ENCODE data around the gene PRPF4. TPM values are rescaled to one million over a fixed set of nuclear protein-coding genes. Genes with fewer than 3 reads are reported as not detected.

PRPF4 gene
- total RNA-seq, 1 donor from 2014 or later = 46.3 TPM

DNA sequence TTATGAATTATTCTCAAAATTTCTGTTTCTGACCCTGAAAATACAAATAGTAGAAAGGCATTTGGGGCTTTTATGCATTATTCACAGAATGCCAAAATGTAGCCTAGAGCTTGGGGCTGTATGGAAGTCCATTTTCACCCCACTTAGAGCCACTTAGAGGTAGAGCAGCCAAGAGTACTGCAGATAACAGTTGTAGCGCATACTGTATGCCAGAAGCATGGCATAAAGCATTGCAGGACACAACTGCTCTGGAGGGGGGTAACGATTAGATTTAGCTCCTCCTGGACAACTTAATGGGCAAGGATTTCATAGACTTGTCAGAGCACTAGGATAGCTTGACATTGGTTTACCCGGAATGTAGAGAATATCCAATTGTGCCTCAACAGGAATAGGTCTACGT lies 38.4 kb upstream of the PRPF4 start:
- no peak overlapping the region for H3K27ac Mint-ChIP-seq (ENCODE audit: unreplicated experiment)
- TF ChIP-seq, protein P1, sequence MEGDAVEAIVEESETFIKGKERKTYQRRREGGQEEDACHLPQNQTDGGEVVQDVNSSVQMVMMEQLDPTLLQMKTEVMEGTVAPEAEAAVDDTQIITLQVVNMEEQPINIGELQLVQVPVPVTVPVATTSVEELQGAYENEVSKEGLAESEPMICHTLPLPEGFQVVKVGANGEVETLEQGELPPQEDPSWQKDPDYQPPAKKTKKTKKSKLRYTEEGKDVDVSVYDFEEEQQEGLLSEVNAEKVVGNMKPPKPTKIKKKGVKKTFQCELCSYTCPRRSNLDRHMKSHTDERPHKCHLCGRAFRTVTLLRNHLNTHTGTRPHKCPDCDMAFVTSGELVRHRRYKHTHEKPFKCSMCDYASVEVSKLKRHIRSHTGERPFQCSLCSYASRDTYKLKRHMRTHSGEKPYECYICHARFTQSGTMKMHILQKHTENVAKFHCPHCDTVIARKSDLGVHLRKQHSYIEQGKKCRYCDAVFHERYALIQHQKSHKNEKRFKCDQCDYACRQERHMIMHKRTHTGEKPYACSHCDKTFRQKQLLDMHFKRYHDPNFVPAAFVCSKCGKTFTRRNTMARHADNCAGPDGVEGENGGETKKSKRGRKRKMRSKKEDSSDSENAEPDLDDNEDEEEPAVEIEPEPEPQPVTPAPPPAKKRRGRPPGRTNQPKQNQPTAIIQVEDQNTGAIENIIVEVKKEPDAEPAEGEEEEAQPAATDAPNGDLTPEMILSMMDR (conservative IDR thresholded peaks at IDR 0.05) = no peak
- H3K27me3 Mint-ChIP-seq (ENCODE audit: low read depth) = no peaks in the 10 kb centered on the region
- no peak overlapping the region for H3K4me3 Mint-ChIP-seq
- peaks cover 2% of the 10 kb centered on the region for H3K36me3 Mint-ChIP-seq (ENCODE audit: low read depth)
- no peak for DNase-seq (ENCODE audit: low read depth, low spot score)
- H3K9me3 Mint-ChIP-seq = no peaks in the 10 kb centered on the region
- H3K4me1 Mint-ChIP-seq = peaks cover 9% of the 10 kb centered on the region

DNA sequence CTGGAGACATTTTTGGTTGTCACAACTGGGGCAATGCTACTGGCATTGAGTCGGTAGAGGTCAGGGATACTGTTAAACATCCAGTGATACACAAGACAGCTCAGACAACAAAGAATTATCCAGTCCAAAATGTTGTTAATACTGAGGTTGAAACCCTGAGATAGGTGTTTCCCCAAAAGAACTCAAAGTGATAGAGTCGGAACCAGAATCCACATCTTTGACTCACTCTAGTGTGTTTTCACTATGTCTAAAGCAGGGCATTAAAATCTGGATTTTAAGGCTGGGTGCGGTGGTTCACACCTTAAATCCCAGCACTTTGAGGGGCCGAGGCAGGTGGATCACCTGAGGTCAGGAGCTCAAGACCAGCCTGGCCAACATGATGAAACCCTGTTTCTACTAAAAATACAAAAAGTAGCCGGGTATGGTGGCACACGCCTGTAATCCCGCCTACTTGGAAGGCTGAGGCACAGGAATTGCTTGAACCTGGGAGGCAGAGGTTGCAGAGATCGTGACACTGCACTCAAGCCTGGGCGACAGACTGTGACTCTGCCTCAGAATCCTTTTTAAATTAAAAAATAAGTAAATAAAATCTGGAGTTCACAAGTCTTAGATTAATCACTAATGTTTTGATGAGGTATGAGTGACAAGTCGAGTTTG lies 37.1 kb upstream of the PRPF4 start:
- Mint-ChIP-seq H3K27me3 (ENCODE audit: low read depth) (no peaks in the 10 kb centered on the region), H3K9me3 (no peaks in the 10 kb centered on the region), H3K27ac (ENCODE audit: unreplicated experiment) (no peak overlapping the region), H3K36me3 (ENCODE audit: low read depth) (peaks cover 2% of the 10 kb centered on the region), H3K4me1 (peaks cover 9% of the 10 kb centered on the region), H3K4me3 (no peak overlapping the region)
- no peak for DNase-seq (ENCODE audit: low read depth, low spot score)
- TF ChIP-seq, protein P1 (conservative IDR thresholded peaks at IDR 0.05) = no peak

DNA sequence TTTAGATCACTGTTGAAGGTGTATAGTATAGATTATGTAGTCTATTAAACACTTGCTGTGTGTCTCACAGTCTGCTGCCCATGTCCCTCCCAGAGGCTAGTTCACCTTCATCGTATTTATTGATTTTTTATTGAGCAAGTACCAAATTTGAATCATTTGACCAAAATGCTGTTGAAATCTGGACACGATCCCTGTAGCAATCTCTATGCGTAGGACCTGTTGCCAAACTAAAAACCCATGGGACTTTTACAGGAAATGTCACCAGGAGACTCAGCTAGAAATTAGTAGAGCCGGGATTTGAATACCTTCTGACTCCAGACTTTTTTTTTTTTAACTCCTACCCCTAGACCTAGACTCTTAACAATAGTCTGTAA lies 36.6 kb upstream of the PRPF4 start:
- peaks cover 2% of the 10 kb centered on the region for H3K36me3 Mint-ChIP-seq (ENCODE audit: low read depth)
- TF ChIP-seq, protein P1 (conservative IDR thresholded peaks at IDR 0.05) = no peak
- no peaks in the 10 kb centered on the region for H3K9me3 Mint-ChIP-seq
- no peak overlapping the region for H3K27ac Mint-ChIP-seq (ENCODE audit: unreplicated experiment)
- H3K4me1 Mint-ChIP-seq = peaks cover 9% of the 10 kb centered on the region
- DNase-seq (ENCODE audit: low read depth, low spot score) = no peak
- no peak overlapping the region for H3K4me3 Mint-ChIP-seq
- H3K27me3 Mint-ChIP-seq (ENCODE audit: low read depth) = no peaks in the 10 kb centered on the region

DNA sequence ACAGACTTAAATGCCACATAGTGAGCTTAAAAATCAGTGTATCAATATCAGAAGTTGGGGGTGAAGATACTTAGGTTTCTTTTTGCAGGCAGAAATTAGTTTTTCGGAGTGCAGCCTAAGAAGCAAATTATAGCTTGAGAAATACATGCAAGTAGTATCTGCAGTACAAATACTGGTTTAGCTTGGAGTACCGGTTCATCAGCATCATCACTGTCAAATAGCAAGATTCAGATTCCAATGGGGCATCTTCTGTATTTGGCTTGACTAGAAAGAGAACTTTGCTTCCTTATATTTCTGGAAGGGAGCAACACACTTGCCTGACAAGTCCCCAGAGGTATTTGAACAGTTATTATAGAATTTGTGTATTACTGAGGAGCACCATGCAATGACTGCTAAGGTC lies 34.3 kb upstream of the PRPF4 start:
- no peaks in the 10 kb centered on the region for H3K9me3 Mint-ChIP-seq
- no peaks in the 10 kb centered on the region for H3K27me3 Mint-ChIP-seq (ENCODE audit: low read depth)
- H3K27ac Mint-ChIP-seq (ENCODE audit: unreplicated experiment) = no peak overlapping the region
- no peak overlapping the region for H3K4me3 Mint-ChIP-seq
- no peak for DNase-seq (ENCODE audit: low read depth, low spot score)
- H3K4me1 Mint-ChIP-seq = peaks cover 9% of the 10 kb centered on the region
- TF ChIP-seq, protein P1 (conservative IDR thresholded peaks at IDR 0.05) = no peak
- no peaks in the 10 kb centered on the region for H3K36me3 Mint-ChIP-seq (ENCODE audit: low read depth)

DNA sequence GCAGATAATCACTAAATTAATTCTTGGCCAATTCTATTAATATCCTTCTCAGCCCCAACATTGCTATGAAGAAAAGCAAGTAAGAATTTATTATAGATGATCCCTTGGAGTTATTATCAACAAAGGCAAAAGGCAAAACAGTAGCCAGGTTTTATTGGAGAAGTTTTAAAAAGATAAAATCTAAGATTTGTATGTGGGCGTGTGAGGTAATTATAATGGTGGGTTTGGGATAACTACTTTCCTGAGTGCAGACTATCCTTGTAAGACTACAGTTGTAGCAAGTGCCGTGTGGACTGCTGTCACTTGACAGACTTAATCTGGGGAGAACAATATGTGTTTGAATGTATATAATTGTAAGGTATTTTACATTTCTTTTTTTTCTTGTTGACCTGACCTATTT lies 30.9 kb upstream of the PRPF4 start:
- H3K4me1 Mint-ChIP-seq = no peaks in the 10 kb centered on the region
- H3K36me3 Mint-ChIP-seq (ENCODE audit: low read depth) = peaks cover 7% of the 10 kb centered on the region
- no peaks in the 10 kb centered on the region for H3K27me3 Mint-ChIP-seq (ENCODE audit: low read depth)
- no peak overlapping the region for H3K4me3 Mint-ChIP-seq
- H3K9me3 Mint-ChIP-seq = no peaks in the 10 kb centered on the region
- TF ChIP-seq, protein P1 (conservative IDR thresholded peaks at IDR 0.05) = no peak
- DNase-seq (ENCODE audit: low read depth, low spot score) = no peak
- H3K27ac Mint-ChIP-seq (ENCODE audit: unreplicated experiment) = no peak overlapping the region
